GM12878 (cell line): ENCODE measurements around the gene GAREM1.

ENCODE experiments used
- CTCF ChIP-seq, 3 experiments: IDR thresholded peaks in 2 of 3; conservative IDR thresholded peaks in 1 of 3; 2 replicates each; pipeline ENCODE4 v1.5.1; 2011; ENCODE audit warnings: low read depth in 3 of 3, low read length in 3 of 3, mild to moderate bottlenecking in 3 of 3, control low read depth in 2 of 3, moderate library complexity in 2 of 3, inconsistent platforms in 1 of 3, mixed read lengths in 1 of 3; ENCODE audit not compliant: control insufficient read depth in 2 of 3, insufficient read depth in 1 of 3; ENCODE audit errors: extremely low read depth in 1 of 3
- KAT2A ChIP-seq: conservative IDR thresholded peaks from 2 replicates; pipeline ENCODE4 v1.6.1; 2011; ENCODE audit warnings: low read depth, low read length; ENCODE audit not compliant: control insufficient read depth
- NFXL1 ChIP-seq: fragments of 450-650 bp; IDR thresholded peaks from 2 replicates; pipeline ENCODE4 v1.6.1; 2017; ENCODE audit warnings: antibody characterized with exemption, mild to moderate bottlenecking, borderline replicate concordance
- POLR2A ChIP-seq: IDR thresholded peaks from 2 replicates; pipeline ENCODE4 v1.6.1; 2011; ENCODE audit warnings: low read depth, mild to moderate bottlenecking, low read length
- SP1 ChIP-seq: IDR thresholded peaks from one replicate; pipeline ENCODE4 v1.6.1; 2011; ENCODE audit warnings: low read depth, low read length
- SRF ChIP-seq, 2 experiments: IDR thresholded peaks; 2 replicates each; pipeline ENCODE4 v1.6.1; 2011; ENCODE audit warnings: low read depth in 2 of 2, low read length in 2 of 2, mild to moderate bottlenecking in 1 of 2, moderate library complexity in 1 of 2

DNA sequence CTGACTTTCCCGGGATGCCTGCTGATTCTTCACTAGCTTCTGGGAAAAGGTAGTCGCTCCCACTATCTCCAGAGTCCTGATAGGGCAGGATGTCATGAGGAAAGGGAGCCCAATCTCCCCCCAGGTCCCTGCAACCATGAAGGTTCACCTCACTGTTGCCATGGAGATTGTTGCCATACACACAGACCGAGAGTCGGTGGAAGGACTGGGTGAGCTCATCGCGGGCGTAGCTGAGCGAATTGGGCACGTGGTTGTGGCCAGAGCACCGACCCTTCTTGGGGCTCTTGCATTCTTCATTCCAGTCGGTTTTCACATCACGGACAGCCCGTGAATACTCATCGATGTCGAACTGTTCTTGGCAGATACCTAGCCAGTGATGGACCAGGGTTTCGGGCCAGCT lies 183.4 kb downstream of the GAREM1 start:
- no peak for TF ChIP-seq CTCF (IDR thresholded peaks at IDR 0.05 in 2 of 3, conservative IDR thresholded peaks at IDR 0.05 in 1 of 3; ENCODE audit: control insufficient read depth in 2 of 3, extremely low read depth in 1 of 3, insufficient read depth in 1 of 3, low read depth in 3 of 3, low read length in 3 of 3)
- TF ChIP-seq SRF (IDR thresholded peaks at IDR 0.05; ENCODE audit: low read depth in 2 of 2, low read length in 2 of 2), result no peak
- TF ChIP-seq KAT2A, result no peak
- TF ChIP-seq SP1, result no peak
- TF ChIP-seq NFXL1, result no peak
- TF ChIP-seq POLR2A, result no peak
